Measurements from ENCODE around the gene SCFD2.
"Not testable (repeated sequence)": the region's sequence is repeated elsewhere in the genome, so short reads cannot be mapped to it uniquely, and the experiment has no call there.

SCFD2 gene

DNA sequence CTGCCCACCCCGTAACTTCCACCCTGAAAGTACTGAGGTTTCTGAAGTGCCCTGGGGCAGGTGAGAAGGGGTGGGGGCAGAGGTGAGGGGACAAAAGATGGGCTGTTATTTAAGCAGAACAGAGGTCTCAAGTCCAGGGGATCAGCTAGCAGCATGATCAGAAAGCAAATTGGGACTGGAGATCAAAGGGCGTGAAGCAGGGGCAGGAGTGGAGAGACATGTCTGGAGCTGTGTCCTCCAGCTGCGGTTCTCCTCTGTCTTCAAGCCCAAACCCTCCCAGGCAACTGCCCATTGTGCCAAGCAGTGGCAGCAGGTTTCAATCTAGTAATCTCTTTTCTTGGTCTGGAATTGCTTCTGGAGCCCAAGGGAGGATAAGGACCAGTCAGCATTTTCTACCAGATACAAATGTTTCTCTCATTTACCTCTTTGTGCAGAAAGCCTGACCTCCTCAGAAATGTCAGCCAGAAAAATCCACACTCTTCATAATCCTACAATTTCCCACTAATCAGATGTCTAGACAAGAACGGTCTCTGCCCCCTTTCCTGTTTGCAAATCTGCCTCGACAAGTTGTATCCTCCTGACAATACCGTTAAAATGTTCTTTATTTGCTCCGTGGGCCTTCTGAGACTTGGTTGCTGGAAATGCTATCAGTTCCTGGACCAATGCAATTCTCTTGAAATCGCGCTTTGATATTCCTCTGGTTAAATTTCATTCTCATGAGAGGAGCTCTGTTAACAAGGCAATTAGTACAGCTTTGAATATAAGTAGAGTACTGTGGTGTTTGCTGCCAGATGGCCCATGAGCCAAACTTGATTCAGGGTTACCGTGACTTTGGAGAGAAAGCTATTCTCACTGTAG lies 526.9 kb downstream of the SCFD2 start:
- peak; percentile 69 for DNase-seq

DNA sequence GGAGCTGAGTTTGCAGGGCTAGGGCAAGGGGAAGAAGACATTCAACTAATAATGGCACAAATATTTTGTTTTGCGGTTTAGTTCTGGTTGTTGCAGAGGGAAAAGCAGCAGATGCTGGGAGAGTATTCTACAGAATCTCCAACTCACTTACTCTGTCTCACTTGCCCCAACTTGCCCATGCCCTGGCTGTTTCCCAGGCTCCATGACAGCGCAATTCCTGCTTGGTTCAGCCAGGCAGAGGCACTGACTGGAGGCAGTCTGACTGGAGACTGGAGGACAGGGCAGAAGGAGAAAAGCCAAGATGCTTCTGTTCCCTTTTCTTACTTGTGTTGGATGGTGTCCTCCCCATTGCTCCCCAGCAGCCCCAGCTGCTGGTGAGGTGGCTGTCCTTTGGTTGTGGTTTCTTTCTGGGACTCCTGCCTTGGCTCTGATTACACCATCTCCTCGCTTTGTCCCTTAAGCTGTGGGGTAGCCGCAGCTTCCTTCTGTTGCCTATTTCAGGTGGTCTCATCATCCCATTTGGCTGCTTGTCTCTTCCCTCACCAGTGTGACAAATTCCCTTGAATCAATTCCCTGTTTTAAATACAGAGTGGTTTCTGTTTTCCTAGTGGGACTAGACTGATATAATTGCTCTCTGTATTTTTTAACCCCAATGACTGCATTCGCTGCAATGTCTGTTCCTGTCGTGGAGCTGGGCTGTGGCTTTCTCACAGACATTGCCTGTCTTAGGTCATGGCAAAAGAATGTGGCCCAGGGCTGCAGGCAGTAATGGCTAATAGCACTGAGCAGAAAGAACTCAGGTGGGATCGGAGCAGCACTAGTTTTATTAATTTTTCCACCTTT lies 527.9 kb downstream of the SCFD2 start:
- DNase-seq: peak; percentile 74

- no peak for DNase-seq
Measured at GRCh38 chr4:52836678-52837077, 529.2 kb downstream of the SCFD2 start.

DNA sequence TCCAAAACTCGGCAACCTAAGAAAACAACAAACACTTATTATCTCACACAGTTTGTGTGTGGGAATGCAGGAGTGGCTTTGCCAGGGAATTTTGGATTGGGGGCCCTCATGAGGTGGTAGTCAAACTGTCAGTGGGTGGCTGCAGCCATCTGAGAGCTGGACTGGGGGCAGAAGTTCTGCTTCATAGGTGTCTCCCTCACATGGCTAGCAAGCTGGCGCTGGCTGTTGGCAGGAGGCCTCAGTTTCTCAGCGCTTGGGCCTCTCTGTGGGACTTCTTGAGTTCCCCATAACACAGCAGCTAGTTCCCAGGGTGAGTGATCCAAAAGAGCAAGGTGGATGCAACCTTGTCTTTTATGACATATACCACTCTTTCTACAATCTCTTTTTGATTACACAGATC lies 529.7 kb downstream of the SCFD2 start:
- no peak for DNase-seq

DNA sequence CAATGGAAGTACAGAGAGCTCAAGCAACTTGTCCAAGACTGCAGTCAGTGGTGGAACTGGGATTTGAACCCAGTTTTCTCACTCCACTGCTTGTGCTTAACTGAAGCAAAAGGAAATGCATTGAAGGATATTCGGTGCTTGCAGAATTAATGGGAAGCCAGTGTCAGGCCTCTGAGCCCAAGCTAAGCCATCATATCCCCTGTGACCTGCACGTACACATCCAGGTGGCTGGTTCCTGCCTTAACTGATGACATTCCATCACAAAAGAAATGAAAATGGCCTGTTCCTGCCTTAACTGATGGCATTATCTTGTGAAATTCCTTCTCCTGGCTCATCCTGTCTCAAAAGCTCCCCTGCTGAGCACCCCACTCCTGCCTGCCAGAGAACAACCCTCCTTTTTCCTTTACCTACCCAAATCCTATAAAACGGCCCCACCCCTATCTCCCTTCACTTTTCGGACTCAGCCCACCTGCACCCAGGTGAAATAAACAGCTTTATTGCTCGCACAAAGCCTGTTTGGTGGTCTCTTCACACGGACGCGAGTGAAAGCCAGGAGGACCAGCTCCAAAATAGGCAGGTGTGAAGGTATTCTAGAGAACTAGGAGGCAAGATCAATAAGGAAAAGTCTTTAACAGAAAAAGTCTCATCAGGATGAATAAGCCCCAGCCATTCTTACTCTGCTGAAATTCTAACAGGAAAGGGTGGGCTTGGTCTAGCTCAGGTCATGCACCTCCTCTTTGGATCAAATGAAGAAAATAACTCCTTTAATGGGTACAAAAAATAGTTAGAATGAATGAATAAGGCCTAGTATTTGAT lies 531.0 kb downstream of the SCFD2 start:
- not testable (repeated sequence) for DNase-seq

DNA sequence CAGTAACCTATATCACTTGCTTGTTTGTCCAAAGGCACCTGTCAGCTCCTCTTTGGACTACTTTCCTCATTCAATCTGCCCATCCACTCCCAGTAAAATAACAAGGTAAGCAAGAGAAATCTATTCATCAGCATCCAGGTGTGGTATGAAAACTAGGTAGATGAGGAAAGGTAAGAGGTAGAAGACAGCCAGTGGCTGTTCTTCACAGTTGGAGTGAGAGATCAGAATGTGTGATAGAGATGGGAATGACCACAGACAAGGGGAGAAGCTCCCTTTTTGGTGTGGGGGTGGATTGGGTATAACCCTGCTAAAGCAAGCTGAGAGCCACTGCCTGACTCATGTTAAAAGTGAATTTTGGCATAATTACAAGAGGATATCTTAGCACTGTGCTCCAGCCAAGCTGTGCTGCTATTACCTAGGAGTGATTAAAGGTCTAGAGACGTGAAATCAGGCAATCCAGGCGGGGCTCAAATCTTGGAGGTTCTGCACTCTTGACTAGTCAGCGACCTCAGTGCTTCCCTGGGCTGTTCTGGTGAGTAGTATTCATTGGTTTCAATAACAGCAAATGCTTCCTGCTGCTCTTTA lies 531.8 kb downstream of the SCFD2 start:
- no peak for DNase-seq

DNA sequence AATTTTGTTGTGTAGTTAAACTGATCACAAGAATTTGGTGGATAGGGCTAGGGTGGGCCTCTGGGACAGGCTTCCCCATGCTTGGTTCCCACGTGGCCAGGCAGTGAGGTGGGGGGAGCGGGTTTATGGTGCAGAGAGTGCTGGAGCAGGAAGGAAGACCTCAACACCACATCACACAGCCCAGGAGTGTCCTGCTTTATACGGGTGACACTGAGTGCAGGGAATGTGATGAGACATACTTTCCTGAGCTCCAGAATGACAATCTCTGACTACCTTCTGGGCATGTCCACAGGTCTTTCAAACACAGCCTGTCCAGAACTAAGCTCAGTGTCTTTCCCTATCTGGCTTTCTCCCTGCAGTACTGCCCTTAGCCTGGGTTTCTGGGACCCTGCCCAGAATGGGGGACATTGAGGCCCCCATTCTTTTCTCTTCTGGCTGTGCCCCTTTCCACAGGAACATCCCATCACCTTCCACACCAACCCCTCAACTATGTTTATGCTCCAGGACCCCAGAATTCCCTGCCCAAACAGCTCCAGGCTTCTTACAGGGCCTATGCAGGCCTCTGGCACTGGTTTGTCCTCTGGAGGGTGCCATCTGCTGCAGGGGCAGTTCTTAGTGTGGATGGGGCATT lies 540.3 kb downstream of the SCFD2 start:
- no peak for DNase-seq

DNA sequence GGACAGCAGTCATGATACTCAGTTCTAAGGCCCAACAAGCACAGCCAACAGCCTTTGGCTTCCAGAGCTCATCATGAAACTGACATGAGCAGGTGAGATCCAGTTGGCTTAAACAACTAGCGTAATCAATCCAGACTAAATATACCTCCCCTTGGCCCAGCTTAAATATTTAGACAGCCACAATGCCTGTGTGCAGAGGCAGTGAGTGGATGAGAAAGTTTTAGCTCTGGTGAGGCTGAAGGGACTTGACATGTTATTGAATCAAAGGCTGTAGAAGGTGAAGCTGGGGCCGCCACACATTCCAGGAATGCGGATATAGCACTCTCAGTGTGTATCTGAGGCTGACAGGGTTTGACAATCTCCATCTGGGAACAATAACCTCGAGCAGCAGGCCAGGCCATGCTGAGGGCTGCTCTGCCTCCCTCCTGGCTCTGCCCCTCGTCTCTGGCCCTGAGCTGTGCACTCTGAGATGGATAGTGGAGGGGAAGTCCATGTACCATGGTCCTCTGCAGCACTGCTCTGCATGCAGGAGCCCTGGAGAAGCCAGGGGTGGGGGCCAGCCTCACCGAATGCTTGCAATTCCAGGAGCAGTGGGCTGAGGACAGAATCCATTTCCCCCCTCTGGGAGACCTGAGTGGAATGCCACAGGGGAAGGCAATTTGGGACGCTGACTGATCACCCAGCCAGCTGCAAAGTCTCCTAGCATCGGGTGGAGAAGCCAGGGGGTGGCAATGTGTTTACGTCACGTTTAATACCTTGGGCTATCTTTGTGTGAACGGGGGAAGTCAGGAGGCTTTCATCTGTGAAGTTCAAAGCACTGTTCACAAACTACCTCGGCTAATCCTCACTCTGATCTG lies 541.0 kb downstream of the SCFD2 start:
- no peak for DNase-seq

DNA sequence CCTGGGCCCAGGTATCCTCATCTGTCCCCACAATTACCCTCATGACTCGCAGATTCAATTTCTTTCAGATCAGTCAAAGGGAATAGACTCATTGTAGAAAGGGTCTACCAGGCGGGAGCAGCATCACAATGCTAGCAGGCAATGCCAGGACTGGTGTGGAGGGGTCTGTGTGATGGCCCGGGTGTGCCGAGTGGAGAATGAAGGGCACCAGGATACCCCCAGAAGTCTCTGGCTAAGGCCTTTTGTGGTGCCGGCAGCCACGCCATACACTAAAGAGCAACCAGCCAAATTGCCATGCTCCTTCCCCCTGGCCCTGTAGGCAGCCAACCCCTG lies 541.6 kb downstream of the SCFD2 start:
- DNase-seq: no peak

- DNase-seq: no peak
Measured at GRCh38 chr4:52823702-52824092, 542.2 kb downstream of the SCFD2 start.

Measured in NCI-H446 treated with DMSO at 0.1 percent for 48 hours (cell line).